Thoracic aorta (tissue), 2 donors: Measurements from ENCODE around the gene MAP7D1. TPM values are rescaled to one million over a fixed set of nuclear protein-coding genes. Genes with fewer than 3 reads are reported as not detected.

Experiments
- ATAC-seq: fragments of 150-250 bp; one replicate; pipeline ENCODE4 v1.8.0; 2017; ENCODE audit warnings: low read depth; ENCODE audit not compliant: insufficient number of reproducible peaks, low FRiP score
- DNase-seq: peaks from one replicate; pipeline ENCODE4 v3.0.0-alpha.2; 2020; ENCODE audit warnings: low spot score
- H3K27ac ChIP-seq, 2 donors: fragments of 200-600 bp; sonication (generic); 1 replicate in 1 of 2; 2 replicates in 1 of 2; pipeline ENCODE4 v1.5.1; 2016; ENCODE audit warnings: mild to moderate bottlenecking in 2 of 2, moderate library complexity in 2 of 2
- H3K27me3 ChIP-seq: fragments of 200-600 bp; sonication (generic); replicated peaks from 2 replicates; pipeline ENCODE4 v1.6.0; 2016; ENCODE audit warnings: mild to moderate bottlenecking; ENCODE audit not compliant: insufficient read depth
- H3K36me3 ChIP-seq: fragments of 200-600 bp; sonication (generic); one replicate; pipeline ENCODE4 v1.5.1; 2016
- H3K4me1 ChIP-seq, 2 donors: fragments of 200-600 bp; sonication (generic); 1 replicate in 1 of 2; 2 replicates in 1 of 2; pipeline versions ENCODE4 v1.5.1 to v1.6.0; 2016; ENCODE audit warnings: low read depth in 2 of 2, mild to moderate bottlenecking in 1 of 2; ENCODE audit not compliant: control insufficient read depth in 1 of 2
- H3K4me3 ChIP-seq: fragments of 200-600 bp; sonication (generic); 2 replicates; pipeline ENCODE4 v1.5.1; 2016; ENCODE audit warnings: mild to moderate bottlenecking
- H3K9me3 ChIP-seq: fragments of 200-600 bp; sonication (generic); 2 replicates; pipeline ENCODE4 v1.5.1; 2016
- total RNA-seq, 2 donors: library from RNA; depleted of rRNA; stranded (reverse); fragments of >200 nt; gene quantifications; one replicate each; pipeline versions ENCODE4 v1.1.0 to v1.2.3, GENCODE V29; 2016
- TF ChIP-seq, protein P1 (sequence below): fragments of 200-600 bp; sonication (generic); IDR thresholded peaks from one replicate; pipeline ENCODE4 v1.5.1; 2019; ENCODE audit warnings: antibody characterized with exemption

MAP7D1 gene
- 100 to 1,000 TPM; 170 to 186 TPM for total RNA-seq

- Histone ChIP-seq H3K4me1 (peaks cover 54 to 63% of the 10 kb centered on the region in 2 donors), H3K9me3 (no peaks in the 10 kb centered on the region), H3K36me3 (no peaks in the 10 kb centered on the region), H3K27ac (peak within 1 kb of the TSS; percentile 98 to 99), H3K27me3 (no peaks in the 10 kb centered on the region), H3K4me3 (peak within 1 kb of the TSS; percentile 99)
- DNase-seq, result no peak
- TF ChIP-seq, protein P1, sequence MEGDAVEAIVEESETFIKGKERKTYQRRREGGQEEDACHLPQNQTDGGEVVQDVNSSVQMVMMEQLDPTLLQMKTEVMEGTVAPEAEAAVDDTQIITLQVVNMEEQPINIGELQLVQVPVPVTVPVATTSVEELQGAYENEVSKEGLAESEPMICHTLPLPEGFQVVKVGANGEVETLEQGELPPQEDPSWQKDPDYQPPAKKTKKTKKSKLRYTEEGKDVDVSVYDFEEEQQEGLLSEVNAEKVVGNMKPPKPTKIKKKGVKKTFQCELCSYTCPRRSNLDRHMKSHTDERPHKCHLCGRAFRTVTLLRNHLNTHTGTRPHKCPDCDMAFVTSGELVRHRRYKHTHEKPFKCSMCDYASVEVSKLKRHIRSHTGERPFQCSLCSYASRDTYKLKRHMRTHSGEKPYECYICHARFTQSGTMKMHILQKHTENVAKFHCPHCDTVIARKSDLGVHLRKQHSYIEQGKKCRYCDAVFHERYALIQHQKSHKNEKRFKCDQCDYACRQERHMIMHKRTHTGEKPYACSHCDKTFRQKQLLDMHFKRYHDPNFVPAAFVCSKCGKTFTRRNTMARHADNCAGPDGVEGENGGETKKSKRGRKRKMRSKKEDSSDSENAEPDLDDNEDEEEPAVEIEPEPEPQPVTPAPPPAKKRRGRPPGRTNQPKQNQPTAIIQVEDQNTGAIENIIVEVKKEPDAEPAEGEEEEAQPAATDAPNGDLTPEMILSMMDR, result no peak
- peak; percentile 79 for ATAC-seq
These were observed at the start of gene MAP7D1 for GRCh38 chr1:36155408-36156328. TSS of gene MAP7D1 (plus strand) at chr1:36156160. CDS start at chr1:36156418, 258 bp downstream.

GRCh38 chr1:36106269-36106668, 49.7 kb upstream of the MAP7D1 start:
- DNase-seq, result no peak
- H3K27me3 ChIP-seq, result no peaks in the 10 kb centered on the region
- no peaks in the 10 kb centered on the region for H3K36me3 ChIP-seq
- H3K4me3 ChIP-seq, result no peak overlapping the region
- no peaks in the 10 kb centered on the region for H3K9me3 ChIP-seq
- no peaks in the 10 kb centered on the region for H3K4me1 ChIP-seq
- H3K27ac ChIP-seq, result no peak overlapping the region
- TF ChIP-seq, protein P1, result no peak
- ATAC-seq, result no peak

- no peaks in the 10 kb centered on the region for H3K9me3 ChIP-seq
- TF ChIP-seq, protein P1, result no peak
- H3K27me3 ChIP-seq, result no peaks in the 10 kb centered on the region
- H3K36me3 ChIP-seq, result no peaks in the 10 kb centered on the region
- H3K27ac ChIP-seq, result no peak overlapping the region
- H3K4me1 ChIP-seq, result no peaks in the 10 kb centered on the region
- no peak overlapping the region for H3K4me3 ChIP-seq
- DNase-seq (no peak), ATAC-seq (no peak)
These were observed 48.6 kb upstream of the MAP7D1 start for GRCh38 chr1:36107394-36107793.

DNA sequence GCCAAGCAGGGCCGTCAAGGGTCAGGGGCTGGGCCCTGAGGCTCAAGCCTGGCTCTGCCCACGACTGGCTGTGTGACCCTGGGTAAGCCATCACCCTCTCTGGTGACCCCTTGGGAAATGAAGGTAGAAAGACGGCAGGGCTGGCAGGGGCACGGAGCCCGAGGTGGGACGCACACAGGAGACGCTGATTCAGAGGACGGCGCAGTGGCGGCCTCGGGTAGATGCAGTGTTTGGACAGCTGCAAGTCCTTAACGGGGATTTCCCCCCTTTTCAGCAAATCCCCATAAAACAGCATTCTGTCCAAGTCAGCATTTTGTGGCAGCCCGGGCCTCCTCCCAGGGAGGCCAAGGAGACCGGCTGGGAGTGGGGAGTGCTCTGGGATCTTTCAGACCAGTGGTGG, 47.6 kb upstream of the MAP7D1 start:
- ATAC-seq, result no peak
- H3K4me3 ChIP-seq, result no peak overlapping the region
- TF ChIP-seq, protein P1, result no peak
- no peaks in the 10 kb centered on the region for H3K36me3 ChIP-seq
- no peak overlapping the region for H3K27ac ChIP-seq
- H3K9me3 ChIP-seq, result no peaks in the 10 kb centered on the region
- no peak for DNase-seq
- no peaks in the 10 kb centered on the region for H3K27me3 ChIP-seq
- no peaks in the 10 kb centered on the region for H3K4me1 ChIP-seq

DNA sequence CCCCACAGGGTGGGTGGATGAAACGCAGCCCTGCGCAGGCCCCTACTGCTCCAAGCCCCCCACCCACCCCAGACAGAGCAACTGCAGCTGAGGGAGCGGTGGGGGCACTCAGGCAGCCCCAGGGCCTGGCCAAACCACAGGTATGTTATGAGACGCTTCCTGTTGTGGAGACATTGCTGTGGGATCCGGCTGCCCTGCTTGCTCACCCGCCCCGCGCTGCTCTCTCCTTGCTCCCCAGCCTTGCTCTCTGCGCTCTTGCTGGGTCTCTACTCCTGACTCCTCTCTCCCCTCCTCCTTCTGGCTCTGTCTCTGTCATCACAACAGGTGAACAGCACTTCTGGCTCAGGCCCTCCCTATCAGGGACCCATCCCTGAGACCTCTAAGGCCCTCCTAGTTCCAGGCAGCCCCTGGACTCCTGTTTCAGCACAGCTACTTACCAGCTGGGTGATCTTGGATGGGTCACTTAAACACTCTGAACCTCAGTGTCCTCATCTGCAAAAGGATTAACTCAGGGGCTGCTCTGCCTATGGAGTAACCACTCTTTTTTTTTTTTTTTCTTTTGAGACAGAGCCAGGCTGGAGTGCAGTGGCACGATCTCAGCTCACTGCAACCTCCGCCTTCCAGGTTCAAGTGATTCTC, 46.8 kb upstream of the MAP7D1 start:
- no peaks in the 10 kb centered on the region for H3K27me3 ChIP-seq
- DNase-seq (no peak), ATAC-seq (peak; percentile 4)
- no peaks in the 10 kb centered on the region for H3K4me1 ChIP-seq
- TF ChIP-seq, protein P1, result no peak
- H3K4me3 ChIP-seq, result no peak overlapping the region
- no peaks in the 10 kb centered on the region for H3K36me3 ChIP-seq
- no peak overlapping the region for H3K27ac ChIP-seq
- H3K9me3 ChIP-seq, result no peaks in the 10 kb centered on the region
